Right renal pelvis (tissue), 4 donors: ENCODE results near the gene ALPP. TPM values are rescaled to one million over a fixed set of nuclear protein-coding genes. Genes with fewer than 3 reads are reported as not detected.
"Not testable (repeated sequence)": the region's sequence is repeated elsewhere in the genome, so short reads cannot be mapped to it uniquely, and the experiment has no call there.

Source experiments
- DNase-seq, 4 donors: peaks; one replicate each; pipeline ENCODE4 v3.0.0-alpha.2; 2013; ENCODE audit warnings: low read depth in 4 of 4, low spot score in 3 of 4, missing footprints in 1 of 4
- polyA plus RNA-seq, 4 donors: library from polyadenylated mRNA; unstranded; fragments of 120-200 nt; gene quantifications; one replicate each; pipeline ENCODE4 v1.2.1, GENCODE V29; 2013; ENCODE audit not compliant: insufficient read length in 4 of 4

The ALPP gene
- polyA plus RNA-seq, 4 donors = not detected

GRCh38 chr2:232379610-232380590 is 1.3 kb downstream of the ALPP start:
- DNase-seq = not testable (repeated sequence)

GRCh38 chr2:232381204-232382031 is 2.9 kb downstream of the ALPP start:
- not testable (repeated sequence) for DNase-seq

GRCh38 chr2:232382331-232383225 is 4.0 kb downstream of the ALPP start:
- no peak for DNase-seq

GRCh38 chr2:232384466-232384865 is 5.9 kb downstream of the ALPP start:
- DNase-seq = no peak

GRCh38 chr2:232385058-232385457 is 6.5 kb downstream of the ALPP start:
- not testable (repeated sequence) for DNase-seq

- DNase-seq = no peak
Measured at GRCh38 chr2:232385660-232386489, 7.3 kb downstream of the ALPP start.

GRCh38 chr2:232386490-232386739 is 7.9 kb downstream of the ALPP start:
- no peak for DNase-seq

GRCh38 chr2:232386740-232387450 is 8.3 kb downstream of the ALPP start:
- peak in 1 of 4 donors; percentile 11 for DNase-seq

GRCh38 chr2:232387451-232388171 is 9.1 kb downstream of the ALPP start:
- no peak for DNase-seq

- no peak for DNase-seq
Measured at GRCh38 chr2:232388324-232388891, 9.9 kb downstream of the ALPP start.

GRCh38 chr2:232389327-232389726 is 10.8 kb downstream of the ALPP start:
- no peak for DNase-seq

- no peak for DNase-seq
Measured at GRCh38 chr2:232390661-232391060, 12.1 kb downstream of the ALPP start.

- no peak for DNase-seq
Measured at GRCh38 chr2:232393556-232393955, 15.0 kb downstream of the ALPP start.

- not testable (repeated sequence) for DNase-seq
Measured at GRCh38 chr2:232394431-232394830, 15.9 kb downstream of the ALPP start.

GRCh38 chr2:232395586-232395985 is 17.0 kb downstream of the ALPP start:
- no peak for DNase-seq

- no peak for DNase-seq
Measured at GRCh38 chr2:232396683-232397082, 18.1 kb downstream of the ALPP start.

GRCh38 chr2:232398293-232399034 is 19.9 kb downstream of the ALPP start:
- DNase-seq = no peak
